ENCODE data around the gene LRRC4C.

DNA sequence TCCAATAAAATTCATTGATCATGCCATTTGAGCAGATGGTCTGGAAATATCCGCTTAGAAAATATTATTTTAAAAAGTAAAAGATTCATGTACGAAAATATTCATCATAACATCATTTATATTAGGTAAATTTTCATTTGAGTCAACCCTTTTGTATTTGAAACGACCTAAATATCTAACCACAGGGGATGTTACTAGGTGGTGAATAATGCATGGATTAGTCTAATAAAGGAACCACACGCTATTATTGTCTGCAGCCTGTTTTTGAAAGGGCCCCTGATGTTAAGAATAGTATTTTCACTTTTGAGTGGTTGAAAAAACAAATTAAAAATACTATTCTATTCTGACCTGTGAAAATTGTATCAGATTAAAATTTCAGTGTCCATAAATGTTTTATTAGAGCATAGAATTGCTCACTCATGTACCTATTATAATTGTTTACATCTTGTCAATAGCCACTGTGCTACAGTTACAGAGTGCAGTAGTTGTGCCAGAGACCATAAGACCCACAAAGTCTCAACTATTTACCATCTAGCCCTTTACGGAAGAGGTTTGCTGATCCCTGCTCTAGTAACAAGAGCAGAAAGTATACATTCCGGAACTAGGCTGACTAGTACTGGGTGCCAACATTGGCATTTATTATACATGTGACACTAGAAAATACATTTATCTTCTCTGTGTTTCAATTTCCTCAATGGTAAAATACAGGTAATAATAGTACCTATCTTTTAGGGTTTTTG, 176.1 kb downstream of the LRRC4C start:
- no peak for TF ChIP-seq EZH2 (IDR thresholded peaks at IDR 0.05; ENCODE audit: borderline replicate concordance, insufficient read depth, low read length, poor library complexity, severe bottlenecking)
- TF ChIP-seq, protein P1, sequence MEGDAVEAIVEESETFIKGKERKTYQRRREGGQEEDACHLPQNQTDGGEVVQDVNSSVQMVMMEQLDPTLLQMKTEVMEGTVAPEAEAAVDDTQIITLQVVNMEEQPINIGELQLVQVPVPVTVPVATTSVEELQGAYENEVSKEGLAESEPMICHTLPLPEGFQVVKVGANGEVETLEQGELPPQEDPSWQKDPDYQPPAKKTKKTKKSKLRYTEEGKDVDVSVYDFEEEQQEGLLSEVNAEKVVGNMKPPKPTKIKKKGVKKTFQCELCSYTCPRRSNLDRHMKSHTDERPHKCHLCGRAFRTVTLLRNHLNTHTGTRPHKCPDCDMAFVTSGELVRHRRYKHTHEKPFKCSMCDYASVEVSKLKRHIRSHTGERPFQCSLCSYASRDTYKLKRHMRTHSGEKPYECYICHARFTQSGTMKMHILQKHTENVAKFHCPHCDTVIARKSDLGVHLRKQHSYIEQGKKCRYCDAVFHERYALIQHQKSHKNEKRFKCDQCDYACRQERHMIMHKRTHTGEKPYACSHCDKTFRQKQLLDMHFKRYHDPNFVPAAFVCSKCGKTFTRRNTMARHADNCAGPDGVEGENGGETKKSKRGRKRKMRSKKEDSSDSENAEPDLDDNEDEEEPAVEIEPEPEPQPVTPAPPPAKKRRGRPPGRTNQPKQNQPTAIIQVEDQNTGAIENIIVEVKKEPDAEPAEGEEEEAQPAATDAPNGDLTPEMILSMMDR (IDR thresholded peaks at IDR 0.05; ENCODE audit: poor library complexity, severe bottlenecking): no peak

Data from neural cell (in vitro differentiated cells).